Smooth muscle cell (in vitro differentiated cells): ENCODE measurements around the gene PALLD. TPM values are rescaled to one million over a fixed set of nuclear protein-coding genes. Genes with fewer than 3 reads are reported as not detected.

Experiments
- DNase-seq: peaks from one replicate; lab custom pipeline; 2025; ENCODE audit not compliant: unreplicated experiment; lab: John Stamatoyannopoulos, UW
- H2AFZ ChIP-seq: fragments of 200-600 bp; sonication (generic); 2 replicates; pipeline ENCODE4 v1.6.0; 2016; ENCODE audit warnings: antibody characterized with exemption, low read depth, mild to moderate bottlenecking
- H3F3A ChIP-seq: fragments of 200-600 bp; sonication (generic); 2 replicates; pipeline ENCODE4 v1.6.0; 2017; ENCODE audit warnings: antibody characterized with exemption, low read depth
- H3K27ac ChIP-seq: fragments of 200-600 bp; sonication (generic); 2 replicates; pipeline ENCODE4 v1.5.1; 2016; ENCODE audit warnings: low read depth, mild to moderate bottlenecking
- H3K27me3 ChIP-seq: fragments of 200-600 bp; sonication (generic); 2 replicates; pipeline ENCODE4 v1.6.1; 2016; ENCODE audit warnings: low read depth, mild to moderate bottlenecking
- H3K36me3 ChIP-seq: fragments of 200-600 bp; sonication (generic); 2 replicates; pipeline ENCODE4 v1.5.1; 2016; ENCODE audit warnings: low read depth
- H3K4me1 ChIP-seq: fragments of 200-600 bp; sonication (generic); 2 replicates; pipeline ENCODE4 v1.5.1; 2016; ENCODE audit warnings: low read depth
- H3K4me2 ChIP-seq: fragments of 200-600 bp; sonication (generic); 2 replicates; pipeline ENCODE4 v1.6.0; 2016; ENCODE audit warnings: mild to moderate bottlenecking
- H3K4me3 ChIP-seq: fragments of 200-600 bp; sonication (generic); 2 replicates; pipeline ENCODE4 v1.5.1; 2016; ENCODE audit warnings: mild to moderate bottlenecking
- H3K79me2 ChIP-seq: fragments of 200-600 bp; sonication (generic); 2 replicates; pipeline ENCODE4 v1.6.0; 2016; ENCODE audit warnings: low read depth, mild to moderate bottlenecking
- H3K9ac ChIP-seq: fragments of 200-600 bp; sonication (generic); 2 replicates; pipeline ENCODE4 v1.6.0; 2016; ENCODE audit warnings: low read depth
- H3K9me3 ChIP-seq: fragments of 200-600 bp; sonication (generic); replicated peaks from 2 replicates; pipeline ENCODE4 v1.5.1; 2016; ENCODE audit warnings: low read depth
- H4K20me1 ChIP-seq: fragments of 200-600 bp; sonication (generic); 2 replicates; pipeline ENCODE4 v1.6.0; 2016; ENCODE audit warnings: low read depth
- WGBS: methylation state at CpG from one replicate; pipeline ENCODE4 v1.1.7; 2016; ENCODE audit warnings: low lambda C conversion rate; 5-methylcytosine and 5-hydroxymethylcytosine counted together
- polyA plus RNA-seq: library from polyadenylated mRNA; unstranded; fragments of >200 nt; fragmentation: Nextera tagmentation; extraction: Ambion mirVana; gene quantifications from 2 replicates; pipeline ENCODE4 v1.2.1, GENCODE V29; 2016
- total RNA-seq: library from RNA; depleted of rRNA; stranded (reverse); fragments of >200 nt; gene quantifications from 2 replicates; pipeline ENCODE4 v1.2.3, GENCODE V29; 2014
- TF ChIP-seq, protein P1 (sequence below): fragments of 200-600 bp; sonication (generic); IDR thresholded peaks from 2 replicates; pipeline ENCODE4 v1.5.1; 2017; ENCODE audit warnings: borderline replicate concordance, mild to moderate bottlenecking, antibody characterized with exemption; ENCODE audit not compliant: insufficient read depth, poor library complexity, severe bottlenecking

The PALLD gene
- total and polyA plus RNA-seq, 2 experiments from 2014 or later: 354 to 415 TPM

- Histone ChIP-seq H4K20me1 (peaks cover 88% of the 10 kb centered on the region), H3K27ac (peak overlapping the region; percentile 96), H3K27me3 (no peaks in the 10 kb centered on the region), H3K79me2 (peaks cover 96% of the 10 kb centered on the region), H2AFZ (no peak overlapping the region), H3K9ac (peak overlapping the region; percentile 71), H3K9me3 (no peaks in the 10 kb centered on the region), H3K4me2 (peak overlapping the region; percentile 73), H3K36me3 (peaks cover 11% of the 10 kb centered on the region), H3F3A (peaks cover 67% of the 10 kb centered on the region), H3K4me3 (no peak overlapping the region), H3K4me1 (peaks cover 37% of the 10 kb centered on the region)
- no peak for DNase-seq
- TF ChIP-seq, protein P1, sequence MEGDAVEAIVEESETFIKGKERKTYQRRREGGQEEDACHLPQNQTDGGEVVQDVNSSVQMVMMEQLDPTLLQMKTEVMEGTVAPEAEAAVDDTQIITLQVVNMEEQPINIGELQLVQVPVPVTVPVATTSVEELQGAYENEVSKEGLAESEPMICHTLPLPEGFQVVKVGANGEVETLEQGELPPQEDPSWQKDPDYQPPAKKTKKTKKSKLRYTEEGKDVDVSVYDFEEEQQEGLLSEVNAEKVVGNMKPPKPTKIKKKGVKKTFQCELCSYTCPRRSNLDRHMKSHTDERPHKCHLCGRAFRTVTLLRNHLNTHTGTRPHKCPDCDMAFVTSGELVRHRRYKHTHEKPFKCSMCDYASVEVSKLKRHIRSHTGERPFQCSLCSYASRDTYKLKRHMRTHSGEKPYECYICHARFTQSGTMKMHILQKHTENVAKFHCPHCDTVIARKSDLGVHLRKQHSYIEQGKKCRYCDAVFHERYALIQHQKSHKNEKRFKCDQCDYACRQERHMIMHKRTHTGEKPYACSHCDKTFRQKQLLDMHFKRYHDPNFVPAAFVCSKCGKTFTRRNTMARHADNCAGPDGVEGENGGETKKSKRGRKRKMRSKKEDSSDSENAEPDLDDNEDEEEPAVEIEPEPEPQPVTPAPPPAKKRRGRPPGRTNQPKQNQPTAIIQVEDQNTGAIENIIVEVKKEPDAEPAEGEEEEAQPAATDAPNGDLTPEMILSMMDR: no peak
- WGBS: 94% methylated on average over 5 of the region's 5 CpGs
Measured at GRCh38 chr4:168868802-168869201, 371.9 kb downstream of the PALLD start.

- H3K9ac ChIP-seq: no peak overlapping the region
- H3K27ac ChIP-seq: peak overlapping the region; percentile 96
- peak overlapping the region; percentile 73 for H3K4me2 ChIP-seq
- H3F3A ChIP-seq: peaks cover 68% of the 10 kb centered on the region
- 79% methylated on average over 1 of the region's 1 CpG for WGBS
- peaks cover 96% of the 10 kb centered on the region for H3K79me2 ChIP-seq
- H3K9me3 ChIP-seq: no peaks in the 10 kb centered on the region
- H3K4me1 ChIP-seq: peaks cover 36% of the 10 kb centered on the region
- peaks cover 88% of the 10 kb centered on the region for H4K20me1 ChIP-seq
- TF ChIP-seq, protein P1: no peak
- no peak overlapping the region for H3K4me3 ChIP-seq
- DNase-seq: no peak
- H2AFZ ChIP-seq: no peak overlapping the region
- H3K36me3 ChIP-seq: peaks cover 11% of the 10 kb centered on the region
- H3K27me3 ChIP-seq: no peaks in the 10 kb centered on the region
Measured at GRCh38 chr4:168870004-168870403, 373.2 kb downstream of the PALLD start.

GRCh38 chr4:168871632-168872031 lies 374.8 kb downstream of the PALLD start:
- 46% methylated on average over 4 of the region's 4 CpGs for WGBS
- TF ChIP-seq, protein P1: no peak
- Histone ChIP-seq H2AFZ (no peak overlapping the region), H3K4me3 (no peak overlapping the region), H3F3A (peaks cover 66% of the 10 kb centered on the region), H3K79me2 (peaks cover 96% of the 10 kb centered on the region), H3K36me3 (peaks cover 11% of the 10 kb centered on the region), H3K27ac (peak overlapping the region; percentile 96), H4K20me1 (peaks cover 88% of the 10 kb centered on the region), H3K4me2 (peak overlapping the region; percentile 32), H3K9ac (no peak overlapping the region), H3K4me1 (peaks cover 43% of the 10 kb centered on the region), H3K27me3 (no peaks in the 10 kb centered on the region), H3K9me3 (no peaks in the 10 kb centered on the region)
- DNase-seq: no peak

- Histone ChIP-seq H3K27me3 (no peaks in the 10 kb centered on the region), H3K4me3 (no peak overlapping the region), H3F3A (peaks cover 63% of the 10 kb centered on the region), H3K4me2 (no peak overlapping the region), H3K4me1 (peaks cover 42% of the 10 kb centered on the region), H2AFZ (no peak overlapping the region), H3K79me2 (peaks cover 96% of the 10 kb centered on the region), H3K9ac (no peak overlapping the region), H4K20me1 (peaks cover 98% of the 10 kb centered on the region), H3K27ac (peak overlapping the region; percentile 96), H3K9me3 (no peaks in the 10 kb centered on the region), H3K36me3 (peaks cover 11% of the 10 kb centered on the region)
- WGBS: 98% methylated on average over 2 of the region's 2 CpGs
- TF ChIP-seq, protein P1: no peak
- DNase-seq: no peak
Measured at GRCh38 chr4:168874083-168874482, 377.2 kb downstream of the PALLD start.
